ENCODE measurements around the gene HIP1R. TPM values are rescaled to one million over a fixed set of nuclear protein-coding genes. Genes with fewer than 3 reads are reported as not detected.

Gene HIP1R
- total and polyA plus RNA-seq, 2 of the 13 experiments (the other 11 are each of a cell fraction or from before 2014, with no cell fraction given) = 18.4 to 25.5 TPM

DNA sequence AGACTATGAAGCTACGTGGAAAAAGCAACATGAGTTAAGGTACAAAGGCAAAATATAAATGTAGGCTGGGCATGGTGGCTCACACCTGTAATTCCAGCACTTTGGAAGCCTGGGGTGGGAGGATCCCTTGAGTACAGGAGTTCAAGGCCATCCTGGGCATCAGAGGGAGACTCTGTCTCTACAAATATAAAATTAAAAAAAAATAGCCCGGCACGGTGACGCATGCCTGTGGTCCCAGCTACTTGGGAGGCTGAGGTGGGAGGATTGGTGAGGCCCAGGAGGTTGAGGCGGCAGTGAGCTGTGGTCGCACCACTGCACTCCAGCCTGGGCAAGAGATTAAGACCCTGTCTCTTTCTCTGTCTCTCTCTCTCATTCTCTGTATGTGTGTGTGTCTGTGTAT is 64.6 kb downstream of the HIP1R start (continued):
- no peak for TF ChIP-seq ZNF225 (CRISPR knock-in tag; IDR thresholded peaks at IDR 0.05)
- no peak for TF ChIP-seq ZNF670 (CRISPR knock-in tag; IDR thresholded peaks at IDR 0.05; ENCODE audit: borderline replicate concordance)
- TF ChIP-seq, protein P1, sequence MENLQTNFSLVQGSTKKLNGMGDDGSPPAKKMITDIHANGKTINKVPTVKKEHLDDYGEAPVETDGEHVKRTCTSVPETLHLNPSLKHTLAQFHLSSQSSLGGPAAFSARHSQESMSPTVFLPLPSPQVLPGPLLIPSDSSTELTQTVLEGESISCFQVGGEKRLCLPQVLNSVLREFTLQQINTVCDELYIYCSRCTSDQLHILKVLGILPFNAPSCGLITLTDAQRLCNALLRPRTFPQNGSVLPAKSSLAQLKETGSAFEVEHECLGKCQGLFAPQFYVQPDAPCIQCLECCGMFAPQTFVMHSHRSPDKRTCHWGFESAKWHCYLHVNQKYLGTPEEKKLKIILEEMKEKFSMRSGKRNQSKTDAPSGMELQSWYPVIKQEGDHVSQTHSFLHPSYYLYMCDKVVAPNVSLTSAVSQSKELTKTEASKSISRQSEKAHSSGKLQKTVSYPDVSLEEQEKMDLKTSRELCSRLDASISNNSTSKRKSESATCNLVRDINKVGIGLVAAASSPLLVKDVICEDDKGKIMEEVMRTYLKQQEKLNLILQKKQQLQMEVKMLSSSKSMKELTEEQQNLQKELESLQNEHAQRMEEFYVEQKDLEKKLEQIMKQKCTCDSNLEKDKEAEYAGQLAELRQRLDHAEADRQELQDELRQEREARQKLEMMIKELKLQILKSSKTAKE (CRISPR knock-in tag; IDR thresholded peaks at IDR 0.05; ENCODE audit: borderline replicate concordance) = no peak
- no peak for TF ChIP-seq EHMT2 (IDR thresholded peaks at IDR 0.05; ENCODE audit: borderline replicate concordance, low read depth, low read length)
- TF ChIP-seq ZNF329 (CRISPR knock-in tag; IDR thresholded peaks at IDR 0.05; ENCODE audit: low read depth) = no peak
- no peak for TF ChIP-seq TFDP1 (CRISPR knock-in tag; IDR thresholded peaks at IDR 0.05; ENCODE audit: borderline replicate concordance)
- no peak for TF ChIP-seq SIN3A (IDR thresholded peaks at IDR 0.05; ENCODE audit: borderline replicate concordance, low read depth, low read length)
- TF ChIP-seq, protein P2, sequence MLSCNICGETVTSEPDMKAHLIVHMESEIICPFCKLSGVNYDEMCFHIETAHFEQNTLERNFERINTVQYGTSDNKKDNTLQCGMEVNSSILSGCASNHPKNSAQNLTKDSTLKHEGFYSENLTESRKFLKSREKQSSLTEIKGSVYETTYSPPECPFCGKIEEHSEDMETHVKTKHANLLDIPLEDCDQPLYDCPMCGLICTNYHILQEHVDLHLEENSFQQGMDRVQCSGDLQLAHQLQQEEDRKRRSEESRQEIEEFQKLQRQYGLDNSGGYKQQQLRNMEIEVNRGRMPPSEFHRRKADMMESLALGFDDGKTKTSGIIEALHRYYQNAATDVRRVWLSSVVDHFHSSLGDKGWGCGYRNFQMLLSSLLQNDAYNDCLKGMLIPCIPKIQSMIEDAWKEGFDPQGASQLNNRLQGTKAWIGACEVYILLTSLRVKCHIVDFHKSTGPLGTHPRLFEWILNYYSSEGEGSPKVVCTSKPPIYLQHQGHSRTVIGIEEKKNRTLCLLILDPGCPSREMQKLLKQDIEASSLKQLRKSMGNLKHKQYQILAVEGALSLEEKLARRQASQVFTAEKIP (CRISPR knock-in tag; IDR thresholded peaks at IDR 0.05; ENCODE audit: borderline replicate concordance) = no peak
- TF ChIP-seq ZNF724P (CRISPR knock-in tag; IDR thresholded peaks at IDR 0.05; ENCODE audit: borderline replicate concordance) = no peak
- TF ChIP-seq, protein P3, sequence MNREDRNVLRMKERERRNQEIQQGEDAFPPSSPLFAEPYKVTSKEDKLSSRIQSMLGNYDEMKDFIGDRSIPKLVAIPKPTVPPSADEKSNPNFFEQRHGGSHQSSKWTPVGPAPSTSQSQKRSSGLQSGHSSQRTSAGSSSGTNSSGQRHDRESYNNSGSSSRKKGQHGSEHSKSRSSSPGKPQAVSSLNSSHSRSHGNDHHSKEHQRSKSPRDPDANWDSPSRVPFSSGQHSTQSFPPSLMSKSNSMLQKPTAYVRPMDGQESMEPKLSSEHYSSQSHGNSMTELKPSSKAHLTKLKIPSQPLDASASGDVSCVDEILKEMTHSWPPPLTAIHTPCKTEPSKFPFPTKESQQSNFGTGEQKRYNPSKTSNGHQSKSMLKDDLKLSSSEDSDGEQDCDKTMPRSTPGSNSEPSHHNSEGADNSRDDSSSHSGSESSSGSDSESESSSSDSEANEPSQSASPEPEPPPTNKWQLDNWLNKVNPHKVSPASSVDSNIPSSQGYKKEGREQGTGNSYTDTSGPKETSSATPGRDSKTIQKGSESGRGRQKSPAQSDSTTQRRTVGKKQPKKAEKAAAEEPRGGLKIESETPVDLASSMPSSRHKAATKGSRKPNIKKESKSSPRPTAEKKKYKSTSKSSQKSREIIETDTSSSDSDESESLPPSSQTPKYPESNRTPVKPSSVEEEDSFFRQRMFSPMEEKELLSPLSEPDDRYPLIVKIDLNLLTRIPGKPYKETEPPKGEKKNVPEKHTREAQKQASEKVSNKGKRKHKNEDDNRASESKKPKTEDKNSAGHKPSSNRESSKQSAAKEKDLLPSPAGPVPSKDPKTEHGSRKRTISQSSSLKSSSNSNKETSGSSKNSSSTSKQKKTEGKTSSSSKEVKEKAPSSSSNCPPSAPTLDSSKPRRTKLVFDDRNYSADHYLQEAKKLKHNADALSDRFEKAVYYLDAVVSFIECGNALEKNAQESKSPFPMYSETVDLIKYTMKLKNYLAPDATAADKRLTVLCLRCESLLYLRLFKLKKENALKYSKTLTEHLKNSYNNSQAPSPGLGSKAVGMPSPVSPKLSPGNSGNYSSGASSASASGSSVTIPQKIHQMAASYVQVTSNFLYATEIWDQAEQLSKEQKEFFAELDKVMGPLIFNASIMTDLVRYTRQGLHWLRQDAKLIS (CRISPR knock-in tag; IDR thresholded peaks at IDR 0.05) = no peak
- no peak for TF ChIP-seq TMF1 (CRISPR knock-in tag; IDR thresholded peaks at IDR 0.05; ENCODE audit: low read depth)
- TF ChIP-seq SMAD9 (CRISPR knock-in tag; IDR thresholded peaks at IDR 0.05) = no peak
- TF ChIP-seq GATAD2A (CRISPR knock-in tag; IDR thresholded peaks at IDR 0.05) = peak; percentile 50; the same call in 1 of the 2 replicates
- TF ChIP-seq HOXA3 (CRISPR knock-in tag; IDR thresholded peaks at IDR 0.05) = peak; percentile 30; the same call in 1 of the 2 replicates
- TF ChIP-seq ZNF891 (CRISPR knock-in tag; IDR thresholded peaks at IDR 0.05) = no peak
- TF ChIP-seq KDM1A (CRISPR knock-in tag; IDR thresholded peaks at IDR 0.05) = peak; percentile 49; the same call in 1 of the 2 replicates
- no peak for TF ChIP-seq ZNF564 (CRISPR knock-in tag; IDR thresholded peaks at IDR 0.05)
- TF ChIP-seq, protein P4, sequence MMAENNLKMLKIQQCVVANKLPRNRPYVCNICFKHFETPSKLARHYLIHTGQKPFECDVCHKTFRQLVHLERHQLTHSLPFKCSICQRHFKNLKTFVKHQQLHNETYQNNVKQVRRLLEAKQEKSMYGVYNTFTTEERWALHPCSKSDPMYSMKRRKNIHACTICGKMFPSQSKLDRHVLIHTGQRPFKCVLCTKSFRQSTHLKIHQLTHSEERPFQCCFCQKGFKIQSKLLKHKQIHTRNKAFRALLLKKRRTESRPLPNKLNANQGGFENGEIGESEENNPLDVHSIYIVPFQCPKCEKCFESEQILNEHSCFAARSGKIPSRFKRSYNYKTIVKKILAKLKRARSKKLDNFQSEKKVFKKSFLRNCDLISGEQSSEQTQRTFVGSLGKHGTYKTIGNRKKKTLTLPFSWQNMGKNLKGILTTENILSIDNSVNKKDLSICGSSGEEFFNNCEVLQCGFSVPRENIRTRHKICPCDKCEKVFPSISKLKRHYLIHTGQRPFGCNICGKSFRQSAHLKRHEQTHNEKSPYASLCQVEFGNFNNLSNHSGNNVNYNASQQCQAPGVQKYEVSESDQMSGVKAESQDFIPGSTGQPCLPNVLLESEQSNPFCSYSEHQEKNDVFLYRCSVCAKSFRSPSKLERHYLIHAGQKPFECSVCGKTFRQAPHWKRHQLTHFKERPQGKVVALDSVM (CRISPR knock-in tag; IDR thresholded peaks at IDR 0.05) = peak; percentile 99
- TF ChIP-seq CAMTA2 (CRISPR knock-in tag; IDR thresholded peaks at IDR 0.05; ENCODE audit: borderline replicate concordance) = no peak
- no peak for TF ChIP-seq STAT5B (CRISPR knock-in tag; IDR thresholded peaks at IDR 0.05)

Measured in HepG2 (cell line).